Nephron (organoid): ENCODE data around the gene L1CAM.

Experiments used
- H3K27ac Mint-ChIP-seq, 3 experiments: 2 replicates each; pipeline ENCODE4 v1.8.0; 2020; ENCODE audit warnings: mixed read lengths in 3 of 3, mild to moderate bottlenecking in 2 of 3, moderate library complexity in 1 of 3
- H3K27me3 Mint-ChIP-seq: 2 replicates; pipeline ENCODE4 v1.8.0; 2021; ENCODE audit warnings: low read depth, mild to moderate bottlenecking, moderate library complexity, mixed read lengths
- H3K36me3 Mint-ChIP-seq: 2 replicates; pipeline ENCODE4 v1.8.0; 2020; ENCODE audit warnings: low read depth, mixed read lengths
- H3K4me1 Mint-ChIP-seq: 2 replicates; pipeline ENCODE4 v1.8.0; 2020; ENCODE audit warnings: mixed read lengths
- H3K4me3 Mint-ChIP-seq, 3 experiments: 2 replicates each; pipeline ENCODE4 v1.8.0; 2020; ENCODE audit warnings: mild to moderate bottlenecking in 3 of 3, mixed read lengths in 3 of 3, moderate library complexity in 2 of 3
- H3K9me3 Mint-ChIP-seq: 2 replicates; pipeline ENCODE4 v1.8.0; 2020; ENCODE audit warnings: mixed read lengths
- TF ChIP-seq, protein P1 (sequence below), 3 experiments: fragments of 200-600 bp; sonication (generic); IDR thresholded peaks; one replicate each; pipeline ENCODE4 v1.5.0; 2021; ENCODE audit warnings: antibody characterized with exemption in 3 of 3; ENCODE audit not compliant: unreplicated experiment in 3 of 3

L1CAM gene

DNA sequence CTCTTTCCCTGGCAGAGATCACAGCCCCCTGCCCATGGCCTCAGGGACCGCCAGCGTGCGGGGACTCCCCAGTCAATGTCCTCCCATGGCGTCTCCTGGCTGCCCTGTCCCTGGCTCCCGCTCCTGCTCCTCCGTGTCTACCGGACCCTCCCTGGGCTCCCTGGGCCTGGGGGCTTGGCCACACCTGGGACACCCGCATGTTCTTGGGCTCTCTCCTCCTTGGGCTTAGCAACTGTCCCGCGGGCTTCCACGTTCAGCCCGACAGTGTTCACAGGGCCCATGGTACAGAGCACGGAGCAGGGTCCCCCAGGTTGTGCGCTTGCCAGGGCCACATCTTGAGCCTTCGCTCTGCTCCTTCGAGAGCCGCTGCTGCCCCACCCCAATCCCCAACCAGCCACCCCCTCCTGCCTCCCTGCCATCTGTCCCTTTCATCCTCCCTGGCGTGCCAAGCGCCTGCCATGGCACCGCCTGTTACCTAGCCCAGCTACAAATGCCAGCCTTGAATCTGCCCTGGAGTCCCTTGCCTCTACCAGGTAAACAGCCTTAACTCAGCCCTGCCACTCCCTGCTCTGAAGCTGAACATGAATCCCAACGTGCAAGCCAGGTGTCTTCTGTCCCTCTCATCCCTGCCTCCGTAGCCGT is 22.4 kb upstream of the L1CAM start:
- Mint-ChIP-seq H3K36me3 (no peaks in the 10 kb centered on the region), H3K9me3 (peaks cover 8% of the 10 kb centered on the region), H3K27me3 (no peaks in the 10 kb centered on the region), H3K4me1 (no peaks in the 10 kb centered on the region), H3K4me3 (no peak overlapping the region), H3K27ac (no peak overlapping the region)
- TF ChIP-seq, protein P1, sequence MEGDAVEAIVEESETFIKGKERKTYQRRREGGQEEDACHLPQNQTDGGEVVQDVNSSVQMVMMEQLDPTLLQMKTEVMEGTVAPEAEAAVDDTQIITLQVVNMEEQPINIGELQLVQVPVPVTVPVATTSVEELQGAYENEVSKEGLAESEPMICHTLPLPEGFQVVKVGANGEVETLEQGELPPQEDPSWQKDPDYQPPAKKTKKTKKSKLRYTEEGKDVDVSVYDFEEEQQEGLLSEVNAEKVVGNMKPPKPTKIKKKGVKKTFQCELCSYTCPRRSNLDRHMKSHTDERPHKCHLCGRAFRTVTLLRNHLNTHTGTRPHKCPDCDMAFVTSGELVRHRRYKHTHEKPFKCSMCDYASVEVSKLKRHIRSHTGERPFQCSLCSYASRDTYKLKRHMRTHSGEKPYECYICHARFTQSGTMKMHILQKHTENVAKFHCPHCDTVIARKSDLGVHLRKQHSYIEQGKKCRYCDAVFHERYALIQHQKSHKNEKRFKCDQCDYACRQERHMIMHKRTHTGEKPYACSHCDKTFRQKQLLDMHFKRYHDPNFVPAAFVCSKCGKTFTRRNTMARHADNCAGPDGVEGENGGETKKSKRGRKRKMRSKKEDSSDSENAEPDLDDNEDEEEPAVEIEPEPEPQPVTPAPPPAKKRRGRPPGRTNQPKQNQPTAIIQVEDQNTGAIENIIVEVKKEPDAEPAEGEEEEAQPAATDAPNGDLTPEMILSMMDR (IDR thresholded peaks at IDR 0.05; ENCODE audit: unreplicated experiment in 3 of 3): no peak

DNA sequence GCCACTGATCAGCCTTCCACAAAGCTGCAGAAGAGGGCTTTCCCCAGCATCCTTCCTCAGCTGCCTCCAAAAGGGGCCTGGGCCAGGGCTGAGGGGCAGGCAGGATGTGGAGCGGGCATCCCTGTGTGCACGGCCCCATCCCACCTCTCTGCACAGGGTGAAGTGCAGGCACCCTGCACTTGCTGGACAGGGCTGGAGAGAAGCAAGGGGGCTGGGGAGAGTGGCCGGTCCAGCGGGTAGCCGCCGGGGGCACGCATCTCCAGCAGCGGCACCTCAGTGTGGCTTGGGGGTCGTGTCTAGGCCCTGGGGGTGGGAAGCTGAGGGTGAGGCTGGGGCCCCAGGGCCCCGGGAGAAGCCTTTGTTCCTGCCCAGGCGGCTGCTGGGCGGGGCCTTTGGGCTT is 21.5 kb upstream of the L1CAM start:
- TF ChIP-seq, protein P1 (IDR thresholded peaks at IDR 0.05; ENCODE audit: unreplicated experiment in 3 of 3): no peak
- H3K27me3 Mint-ChIP-seq: no peaks in the 10 kb centered on the region
- H3K36me3 Mint-ChIP-seq: no peaks in the 10 kb centered on the region
- H3K27ac Mint-ChIP-seq: no peak overlapping the region
- no peaks in the 10 kb centered on the region for H3K4me1 Mint-ChIP-seq
- no peak overlapping the region for H3K4me3 Mint-ChIP-seq
- H3K9me3 Mint-ChIP-seq: peaks cover 10% of the 10 kb centered on the region

DNA sequence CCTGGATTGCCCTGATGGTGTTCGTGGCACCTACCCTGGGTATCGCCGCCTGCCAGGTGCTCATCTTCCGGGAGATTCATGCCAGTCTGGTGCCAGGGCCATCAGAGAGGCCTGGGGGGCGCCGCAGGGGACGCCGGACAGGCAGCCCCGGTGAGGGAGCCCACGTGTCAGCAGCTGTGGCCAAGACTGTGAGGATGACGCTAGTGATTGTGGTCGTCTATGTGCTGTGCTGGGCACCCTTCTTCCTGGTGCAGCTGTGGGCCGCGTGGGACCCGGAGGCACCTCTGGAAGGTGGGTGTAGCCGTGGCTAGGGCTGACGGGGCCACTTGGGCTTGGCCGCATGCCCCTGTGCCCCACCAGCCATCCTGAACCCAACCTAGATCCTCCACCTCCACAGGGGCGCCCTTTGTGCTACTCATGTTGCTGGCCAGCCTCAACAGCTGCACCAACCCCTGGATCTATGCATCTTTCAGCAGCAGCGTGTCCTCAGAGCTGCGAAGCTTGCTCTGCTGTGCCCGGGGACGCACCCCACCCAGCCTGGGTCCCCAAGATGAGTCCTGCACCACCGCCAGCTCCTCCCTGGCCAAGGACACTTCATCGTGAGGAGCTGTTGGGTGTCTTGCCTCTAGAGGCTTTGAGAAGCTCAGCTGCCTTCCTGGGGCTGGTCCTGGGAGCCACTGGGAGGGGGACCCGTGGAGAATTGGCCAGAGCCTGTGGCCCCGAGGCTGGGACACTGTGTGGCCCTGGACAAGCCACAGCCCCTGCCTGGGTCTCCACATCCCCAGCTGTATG is 20.3 kb upstream of the L1CAM start:
- H3K36me3 Mint-ChIP-seq: no peaks in the 10 kb centered on the region
- no peaks in the 10 kb centered on the region for H3K27me3 Mint-ChIP-seq
- no peak overlapping the region for H3K4me3 Mint-ChIP-seq
- TF ChIP-seq, protein P1 (IDR thresholded peaks at IDR 0.05; ENCODE audit: unreplicated experiment in 3 of 3): no peak
- H3K27ac Mint-ChIP-seq: no peak overlapping the region
- peaks cover 8% of the 10 kb centered on the region for H3K4me1 Mint-ChIP-seq
- peaks cover 3% of the 10 kb centered on the region for H3K9me3 Mint-ChIP-seq

DNA sequence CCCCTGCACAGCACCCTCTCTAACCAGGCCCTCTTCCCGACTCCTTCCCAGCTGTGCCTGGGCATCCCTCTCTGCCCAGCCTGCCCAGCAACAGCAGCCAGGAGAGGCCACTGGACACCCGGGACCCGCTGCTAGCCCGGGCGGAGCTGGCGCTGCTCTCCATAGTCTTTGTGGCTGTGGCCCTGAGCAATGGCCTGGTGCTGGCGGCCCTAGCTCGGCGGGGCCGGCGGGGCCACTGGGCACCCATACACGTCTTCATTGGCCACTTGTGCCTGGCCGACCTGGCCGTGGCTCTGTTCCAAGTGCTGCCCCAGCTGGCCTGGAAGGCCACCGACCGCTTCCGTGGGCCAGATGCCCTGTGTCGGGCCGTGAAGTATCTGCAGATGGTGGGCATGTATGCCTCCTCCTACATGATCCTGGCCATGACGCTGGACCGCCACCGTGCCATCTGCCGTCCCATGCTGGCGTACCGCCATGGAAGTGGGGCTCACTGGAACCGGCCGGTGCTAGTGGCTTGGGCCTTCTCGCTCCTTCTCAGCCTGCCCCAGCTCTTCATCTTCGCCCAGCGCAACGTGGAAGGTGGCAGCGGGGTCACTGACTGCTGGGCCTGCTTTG is 19.6 kb upstream of the L1CAM start:
- TF ChIP-seq, protein P1 (IDR thresholded peaks at IDR 0.05; ENCODE audit: unreplicated experiment in 3 of 3): no peak

DNA sequence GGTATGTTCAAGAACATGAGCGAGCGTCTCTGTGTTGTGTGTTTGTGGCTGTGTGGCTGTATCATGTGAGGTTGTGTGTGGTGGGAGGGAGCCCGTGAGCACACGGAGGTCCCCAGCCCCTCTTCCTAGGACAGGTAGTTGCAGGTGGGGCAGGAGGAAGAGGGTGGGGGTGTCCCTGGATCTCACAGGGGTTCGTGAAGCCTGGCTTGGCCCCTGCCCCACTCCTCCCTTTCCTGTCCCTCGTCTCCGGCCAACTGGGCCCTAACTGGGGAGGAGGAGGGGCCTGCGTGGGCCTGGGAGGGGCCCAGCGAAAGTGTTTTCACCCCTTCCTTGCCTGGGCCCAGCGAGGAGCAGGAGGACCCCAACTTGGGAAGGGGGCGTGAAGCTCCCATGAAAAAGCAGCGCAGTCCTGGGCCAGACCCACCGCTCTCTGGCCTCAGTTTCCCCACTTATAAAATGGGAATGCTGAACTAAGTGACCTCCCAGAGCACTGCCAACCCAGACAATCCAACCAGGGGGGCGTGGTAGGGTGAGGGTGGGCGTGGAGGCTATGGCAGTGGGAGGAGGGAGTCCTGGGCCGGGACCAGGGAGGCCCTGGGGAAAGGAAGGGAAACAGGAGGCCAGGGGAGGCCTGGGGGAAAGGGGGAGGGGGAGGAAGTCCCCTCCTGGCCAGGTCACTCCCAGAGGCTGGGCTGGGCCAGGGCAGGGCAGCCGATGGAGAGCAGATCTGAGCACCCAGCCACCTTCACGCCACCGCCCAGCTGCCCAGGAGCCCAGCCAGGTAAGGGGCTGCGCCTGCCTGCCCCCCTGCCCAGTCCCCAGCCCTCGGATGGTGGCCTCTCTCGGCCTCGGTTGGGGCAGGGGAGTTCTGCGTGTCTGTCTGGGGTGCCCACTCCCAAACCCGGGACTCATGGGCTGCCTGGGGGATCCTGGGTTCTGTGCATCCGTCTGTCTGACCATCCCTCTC is 18.3 kb upstream of the L1CAM start, which contains the start of gene AVPR2:
Gene AVPR2 (plus strand): TSS at position 683 of the 967 bp plus-strand sequence. CDS start 473 bp downstream, outside the sequence.
- TF ChIP-seq, protein P1 (IDR thresholded peaks at IDR 0.05; ENCODE audit: unreplicated experiment in 3 of 3): no peak
- Mint-ChIP-seq H3K36me3 (no peaks in the 10 kb centered on the region), H3K9me3 (peaks cover 6% of the 10 kb centered on the region), H3K4me1 (peaks cover 17% of the 10 kb centered on the region), H3K27me3 (no peaks in the 10 kb centered on the region), H3K27ac (no peak within 1 kb of the TSS), H3K4me3 (peak within 1 kb of the TSS in 1 of 3 experiments; percentile 32)

More for the DNA sequence above, 19.6 kb upstream of the L1CAM start:
- Mint-ChIP-seq H3K4me1 (peaks cover 15% of the 10 kb centered on the region), H3K9me3 (peaks cover 5% of the 10 kb centered on the region), H3K4me3 (no peak overlapping the region), H3K27ac (no peak overlapping the region), H3K36me3 (no peaks in the 10 kb centered on the region), H3K27me3 (no peaks in the 10 kb centered on the region)
